ENCODE results near the gene ZFP64. TPM values are rescaled to one million over a fixed set of nuclear protein-coding genes. Genes with fewer than 3 reads are reported as not detected.

Gene ZFP64
- total RNA-seq, 1 donor from 2014 or later, result 25.5 TPM

GRCh38 chr20:52152921-52153320, 38.7 kb downstream of the ZFP64 start:
- Mint-ChIP-seq H3K4me1 (no peaks in the 10 kb centered on the region), H3K27ac (ENCODE audit: unreplicated experiment) (no peak overlapping the region), H3K36me3 (ENCODE audit: low read depth) (peaks cover 37% of the 10 kb centered on the region), H3K9me3 (peaks cover 6% of the 10 kb centered on the region), H3K27me3 (ENCODE audit: low read depth) (no peaks in the 10 kb centered on the region), H3K4me3 (no peak overlapping the region)
- no peak for DNase-seq (ENCODE audit: low read depth, low spot score)
- TF ChIP-seq CTCF (conservative IDR thresholded peaks at IDR 0.05), result no peak

- Mint-ChIP-seq H3K27me3 (ENCODE audit: low read depth) (no peaks in the 10 kb centered on the region), H3K4me3 (no peak overlapping the region), H3K27ac (ENCODE audit: unreplicated experiment) (no peak overlapping the region), H3K36me3 (ENCODE audit: low read depth) (peaks cover 33% of the 10 kb centered on the region), H3K9me3 (peaks cover 4% of the 10 kb centered on the region), H3K4me1 (no peaks in the 10 kb centered on the region)
- no peak for DNase-seq (ENCODE audit: low read depth, low spot score)
- TF ChIP-seq CTCF (conservative IDR thresholded peaks at IDR 0.05), result no peak
These were observed 39.2 kb downstream of the ZFP64 start for GRCh38 chr20:52152416-52152815.

- Mint-ChIP-seq H3K9me3 (no peaks in the 10 kb centered on the region), H3K27ac (ENCODE audit: unreplicated experiment) (no peak overlapping the region), H3K4me1 (no peaks in the 10 kb centered on the region)
These were observed 40.9 kb downstream of the ZFP64 start for GRCh38 chr20:52150440-52151258.

GRCh38 chr20:52145587-52145986, 46.0 kb downstream of the ZFP64 start:
- no peak for TF ChIP-seq CTCF (conservative IDR thresholded peaks at IDR 0.05)

More at GRCh38 chr20:52150440-52151258, 40.9 kb downstream of the ZFP64 start:
- peak; percentile 87 for TF ChIP-seq CTCF (conservative IDR thresholded peaks at IDR 0.05)
- Mint-ChIP-seq H3K27me3 (ENCODE audit: low read depth) (no peaks in the 10 kb centered on the region), H3K36me3 (ENCODE audit: low read depth) (peaks cover 19% of the 10 kb centered on the region), H3K4me3 (no peak overlapping the region)
- DNase-seq (ENCODE audit: low read depth, low spot score), result peak; percentile 23

GRCh38 chr20:52143277-52143676, 48.3 kb downstream of the ZFP64 start:
- Mint-ChIP-seq H3K27me3 (ENCODE audit: low read depth) (no peaks in the 10 kb centered on the region), H3K9me3 (no peaks in the 10 kb centered on the region), H3K4me3 (no peak overlapping the region), H3K36me3 (ENCODE audit: low read depth) (peaks cover 17% of the 10 kb centered on the region), H3K27ac (ENCODE audit: unreplicated experiment) (no peak overlapping the region), H3K4me1 (no peaks in the 10 kb centered on the region)
- no peak for DNase-seq (ENCODE audit: low read depth, low spot score)
- TF ChIP-seq CTCF (conservative IDR thresholded peaks at IDR 0.05), result no peak

More at GRCh38 chr20:52145587-52145986, 46.0 kb downstream of the ZFP64 start:
- no peaks in the 10 kb centered on the region for H3K4me1 Mint-ChIP-seq
- H3K4me3 Mint-ChIP-seq, result no peak overlapping the region
- no peaks in the 10 kb centered on the region for H3K9me3 Mint-ChIP-seq
- no peak overlapping the region for H3K27ac Mint-ChIP-seq (ENCODE audit: unreplicated experiment)
- DNase-seq (ENCODE audit: low read depth, low spot score), result no peak
- no peaks in the 10 kb centered on the region for H3K27me3 Mint-ChIP-seq (ENCODE audit: low read depth)
- peaks cover 14% of the 10 kb centered on the region for H3K36me3 Mint-ChIP-seq (ENCODE audit: low read depth)

Measured in neural crest cell (in vitro differentiated cells).